GM23338 (cell line): ENCODE data around the gene STK24. TPM values are rescaled to one million over a fixed set of nuclear protein-coding genes. Genes with fewer than 3 reads are reported as not detected.

Experiments used
- ATAC-seq: fragments of 200-7000 bp; cut with Tn5 transposase; 3 replicates; pipeline ENCODE4 v1.9.1; 2020
- DNase-seq: peaks from one replicate; pipeline ENCODE4 v3.0.0-alpha.2; 2015; ENCODE audit warnings: low spot score
- H2AFZ ChIP-seq: fragments of 200-600 bp; sonication (generic); 2 replicates; pipeline ENCODE4 v1.8.0; 2016; ENCODE audit warnings: antibody characterized with exemption, mild to moderate bottlenecking, moderate library complexity
- H3F3A ChIP-seq: fragments of 200-600 bp; sonication (generic); replicated peaks from 2 replicates; pipeline ENCODE4 v1.8.0; 2017; ENCODE audit warnings: antibody characterized with exemption, mixed run types, low read depth
- H3K27ac ChIP-seq: fragments of 200-600 bp; sonication (generic); 2 replicates; pipeline ENCODE4 v1.6.1; 2016; ENCODE audit warnings: low read depth
- H3K27me3 ChIP-seq: fragments of 200-600 bp; sonication (generic); 2 replicates; pipeline ENCODE4 v1.8.0; 2016; ENCODE audit warnings: mild to moderate bottlenecking, mixed run types, moderate library complexity; ENCODE audit not compliant: insufficient read depth
- H3K36me3 ChIP-seq: fragments of 200-600 bp; sonication (generic); 2 replicates; pipeline ENCODE4 v1.8.0; 2016; ENCODE audit warnings: mild to moderate bottlenecking; ENCODE audit not compliant: insufficient read depth
- H3K4me1 ChIP-seq: fragments of 200-600 bp; sonication (generic); 2 replicates; pipeline ENCODE4 v1.8.0; 2016; ENCODE audit warnings: mild to moderate bottlenecking, moderate library complexity; ENCODE audit not compliant: insufficient read depth
- H3K4me2 ChIP-seq: fragments of 200-600 bp; sonication (generic); 2 replicates; pipeline ENCODE4 v1.7.1; 2017; ENCODE audit warnings: mixed run types
- H3K4me3 ChIP-seq: fragments of 200-600 bp; sonication (generic); 2 replicates; pipeline ENCODE4 v1.6.1; 2016; ENCODE audit warnings: mixed run types
- H3K79me2 ChIP-seq: fragments of 200-600 bp; sonication (generic); replicated peaks from 2 replicates; pipeline ENCODE4 v1.8.0; 2017; ENCODE audit warnings: mild to moderate bottlenecking; ENCODE audit not compliant: insufficient read depth
- H3K9me2 ChIP-seq: fragments of 200-600 bp; sonication (generic); 2 replicates; pipeline ENCODE4 v1.8.0; 2017; ENCODE audit not compliant: insufficient read depth
- H4K20me1 ChIP-seq: fragments of 200-600 bp; sonication (generic); replicated peaks from 2 replicates; pipeline ENCODE4 v1.8.0; 2017; ENCODE audit warnings: mild to moderate bottlenecking; ENCODE audit not compliant: insufficient read depth
- H3K27ac Mint-ChIP-seq: 2 replicates; pipeline ENCODE4 v1.8.0; 2020; ENCODE audit warnings: inconsistent platforms, mild to moderate bottlenecking, moderate library complexity, mixed read lengths
- H3K27me3 Mint-ChIP-seq: 3 replicates; pipeline ENCODE4 v1.8.0; 2022; ENCODE audit warnings: low read depth, mild to moderate bottlenecking, moderate library complexity, mixed read lengths, inconsistent platforms; ENCODE audit not compliant: insufficient read depth, poor library complexity
- H3K36me3 Mint-ChIP-seq: 3 replicates; pipeline ENCODE4 v1.8.0; 2021; ENCODE audit warnings: low read depth, mild to moderate bottlenecking, inconsistent platforms, moderate library complexity, mixed read lengths
- H3K4me1 Mint-ChIP-seq: 3 replicates; pipeline ENCODE4 v1.8.0; 2020; ENCODE audit warnings: mild to moderate bottlenecking, inconsistent platforms, mixed read lengths
- H3K4me3 Mint-ChIP-seq: 3 replicates; pipeline ENCODE4 v1.8.0; 2021; ENCODE audit warnings: moderate library complexity, mild to moderate bottlenecking, inconsistent platforms, mixed read lengths
- H3K9me3 Mint-ChIP-seq: 3 replicates; pipeline ENCODE4 v1.8.0; 2020; ENCODE audit warnings: moderate library complexity, mild to moderate bottlenecking, inconsistent platforms, mixed read lengths
- CREB1 ChIP-seq: fragments of 250-450 bp; sonication (Bioruptor Pico); IDR thresholded peaks from 2 replicates; pipeline ENCODE4 v1.5.0; 2020; ENCODE audit warnings: low read depth, mild to moderate bottlenecking, moderate library complexity
- EZH2 ChIP-seq: fragments of 200-600 bp; sonication (generic); IDR thresholded peaks from one replicate; pipeline ENCODE4 v1.8.0; 2017; ENCODE audit warnings: antibody characterized with exemption, mild to moderate bottlenecking, low read depth; ENCODE audit not compliant: unreplicated experiment
- EZH2phosphoT487 ChIP-seq: fragments of 200-600 bp; sonication (generic); IDR thresholded peaks from one replicate; pipeline ENCODE4 v1.8.1; 2018; ENCODE audit warnings: antibody characterized with exemption; ENCODE audit not compliant: unreplicated experiment
- JUNB ChIP-seq: IDR thresholded peaks from one replicate; pipeline ENCODE4 v1.6.1; 2016; ENCODE audit warnings: antibody characterized with exemption; ENCODE audit not compliant: unreplicated experiment
- NANOG ChIP-seq: IDR thresholded peaks from 2 replicates; pipeline ENCODE4 v1.6.1; 2016; ENCODE audit warnings: antibody characterized with exemption, borderline replicate concordance
- POLR2AphosphoS5 ChIP-seq: IDR thresholded peaks from 2 replicates; pipeline ENCODE4 v1.6.1; 2016; ENCODE audit warnings: antibody characterized with exemption, low read depth
- STAT1 ChIP-seq: IDR thresholded peaks from one replicate; pipeline ENCODE4 v1.6.1; 2016; ENCODE audit warnings: antibody characterized with exemption; ENCODE audit not compliant: unreplicated experiment
- ZNF114 ChIP-seq: fragments of 250-450 bp; sonication (Bioruptor Pico); IDR thresholded peaks from 2 replicates; pipeline ENCODE4 v1.5.0; 2020; ENCODE audit warnings: mild to moderate bottlenecking, moderate library complexity
- ZNF331 ChIP-seq: fragments of 250-450 bp; sonication (Bioruptor Pico); IDR thresholded peaks from 2 replicates; pipeline ENCODE4 v1.5.0; 2020; ENCODE audit warnings: low read depth, mild to moderate bottlenecking, moderate library complexity
- polyA plus RNA-seq: library from polyadenylated mRNA; unstranded; fragments of >200 nt; fragmentation: Nextera tagmentation; extraction: Ambion mirVana; gene quantifications from 2 replicates; pipeline ENCODE4 v1.2.1, GENCODE V29; 2016
- total RNA-seq: library from RNA; depleted of rRNA; stranded (reverse); fragments of >200 nt; shearing (Covaris generic); gene quantifications from 2 replicates; pipeline ENCODE4 v1.2.3, GENCODE V29; 2014
- TF ChIP-seq, protein P1 (sequence below): fragments of 250-450 bp; sonication (Bioruptor Pico); IDR thresholded peaks from 2 replicates; pipeline ENCODE4 v1.5.0; 2020; ENCODE audit warnings: mild to moderate bottlenecking, moderate library complexity
- TF ChIP-seq, protein P2 (sequence below): IDR thresholded peaks from one replicate; pipeline ENCODE4 v1.6.1; 2018; ENCODE audit warnings: antibody characterized with exemption; ENCODE audit not compliant: unreplicated experiment
- TF ChIP-seq, protein P3 (sequence below): IDR thresholded peaks from 2 replicates; pipeline ENCODE4 v1.6.1; 2016; ENCODE audit warnings: antibody characterized with exemption
- TF ChIP-seq, protein P4 (sequence below), 2 experiments: fragments of 200-600 bp in 1 of 2; sonication (generic) in 1 of 2; conservative IDR thresholded peaks; 2 replicates each; pipeline versions ENCODE4 v1.5.1 to v1.6.1; 2016 to 2017; ENCODE audit warnings: antibody characterized with exemption in 2 of 2, low read depth in 2 of 2, mild to moderate bottlenecking in 2 of 2, moderate library complexity in 1 of 2

The STK24 gene
- total and polyA plus RNA-seq, 2 experiments from 2014 or later: 56.5 to 144 TPM

DNA sequence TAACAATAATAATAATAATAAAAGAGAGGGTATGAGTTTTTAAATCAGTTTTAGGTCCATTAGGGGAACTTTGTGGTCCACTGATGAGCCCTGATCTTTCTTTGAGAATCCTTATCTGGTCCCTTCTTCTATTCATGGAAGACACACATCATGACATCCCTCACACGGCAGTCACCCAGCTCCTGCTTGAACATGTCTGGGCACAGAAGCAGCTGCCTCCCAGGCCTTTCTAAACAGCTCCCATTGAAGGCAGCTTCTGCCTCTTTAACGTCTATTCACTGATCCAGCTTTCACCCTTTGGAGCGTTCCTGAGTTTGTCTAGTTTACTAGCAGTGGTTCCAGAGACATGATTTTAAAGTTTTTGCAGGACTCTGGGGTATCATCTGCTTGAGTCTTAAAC is 42.6 kb upstream of the STK24 start:
- H4K20me1 ChIP-seq: no peaks in the 10 kb centered on the region
- Mint-ChIP-seq H3K27me3 (peaks cover 8% of the 10 kb centered on the region), H3K4me1 (peaks cover 6% of the 10 kb centered on the region; the same call in 1 of the 3 replicates), H3K36me3 (no peaks in the 10 kb centered on the region), H3K9me3 (no peaks in the 10 kb centered on the region), H3K4me3 (no peak overlapping the region), H3K27ac (no peak overlapping the region)
- TF ChIP-seq ZNF331 (CRISPR knock-in tag) (no peak), ZNF114 (CRISPR knock-in tag) (no peak), EZH2 (no peak), STAT1 (no peak), CREB1 (CRISPR knock-in tag) (no peak), POLR2AphosphoS5 (no peak), JUNB (no peak), EZH2phosphoT487 (no peak), NANOG (no peak)
- TF ChIP-seq, protein P1, sequence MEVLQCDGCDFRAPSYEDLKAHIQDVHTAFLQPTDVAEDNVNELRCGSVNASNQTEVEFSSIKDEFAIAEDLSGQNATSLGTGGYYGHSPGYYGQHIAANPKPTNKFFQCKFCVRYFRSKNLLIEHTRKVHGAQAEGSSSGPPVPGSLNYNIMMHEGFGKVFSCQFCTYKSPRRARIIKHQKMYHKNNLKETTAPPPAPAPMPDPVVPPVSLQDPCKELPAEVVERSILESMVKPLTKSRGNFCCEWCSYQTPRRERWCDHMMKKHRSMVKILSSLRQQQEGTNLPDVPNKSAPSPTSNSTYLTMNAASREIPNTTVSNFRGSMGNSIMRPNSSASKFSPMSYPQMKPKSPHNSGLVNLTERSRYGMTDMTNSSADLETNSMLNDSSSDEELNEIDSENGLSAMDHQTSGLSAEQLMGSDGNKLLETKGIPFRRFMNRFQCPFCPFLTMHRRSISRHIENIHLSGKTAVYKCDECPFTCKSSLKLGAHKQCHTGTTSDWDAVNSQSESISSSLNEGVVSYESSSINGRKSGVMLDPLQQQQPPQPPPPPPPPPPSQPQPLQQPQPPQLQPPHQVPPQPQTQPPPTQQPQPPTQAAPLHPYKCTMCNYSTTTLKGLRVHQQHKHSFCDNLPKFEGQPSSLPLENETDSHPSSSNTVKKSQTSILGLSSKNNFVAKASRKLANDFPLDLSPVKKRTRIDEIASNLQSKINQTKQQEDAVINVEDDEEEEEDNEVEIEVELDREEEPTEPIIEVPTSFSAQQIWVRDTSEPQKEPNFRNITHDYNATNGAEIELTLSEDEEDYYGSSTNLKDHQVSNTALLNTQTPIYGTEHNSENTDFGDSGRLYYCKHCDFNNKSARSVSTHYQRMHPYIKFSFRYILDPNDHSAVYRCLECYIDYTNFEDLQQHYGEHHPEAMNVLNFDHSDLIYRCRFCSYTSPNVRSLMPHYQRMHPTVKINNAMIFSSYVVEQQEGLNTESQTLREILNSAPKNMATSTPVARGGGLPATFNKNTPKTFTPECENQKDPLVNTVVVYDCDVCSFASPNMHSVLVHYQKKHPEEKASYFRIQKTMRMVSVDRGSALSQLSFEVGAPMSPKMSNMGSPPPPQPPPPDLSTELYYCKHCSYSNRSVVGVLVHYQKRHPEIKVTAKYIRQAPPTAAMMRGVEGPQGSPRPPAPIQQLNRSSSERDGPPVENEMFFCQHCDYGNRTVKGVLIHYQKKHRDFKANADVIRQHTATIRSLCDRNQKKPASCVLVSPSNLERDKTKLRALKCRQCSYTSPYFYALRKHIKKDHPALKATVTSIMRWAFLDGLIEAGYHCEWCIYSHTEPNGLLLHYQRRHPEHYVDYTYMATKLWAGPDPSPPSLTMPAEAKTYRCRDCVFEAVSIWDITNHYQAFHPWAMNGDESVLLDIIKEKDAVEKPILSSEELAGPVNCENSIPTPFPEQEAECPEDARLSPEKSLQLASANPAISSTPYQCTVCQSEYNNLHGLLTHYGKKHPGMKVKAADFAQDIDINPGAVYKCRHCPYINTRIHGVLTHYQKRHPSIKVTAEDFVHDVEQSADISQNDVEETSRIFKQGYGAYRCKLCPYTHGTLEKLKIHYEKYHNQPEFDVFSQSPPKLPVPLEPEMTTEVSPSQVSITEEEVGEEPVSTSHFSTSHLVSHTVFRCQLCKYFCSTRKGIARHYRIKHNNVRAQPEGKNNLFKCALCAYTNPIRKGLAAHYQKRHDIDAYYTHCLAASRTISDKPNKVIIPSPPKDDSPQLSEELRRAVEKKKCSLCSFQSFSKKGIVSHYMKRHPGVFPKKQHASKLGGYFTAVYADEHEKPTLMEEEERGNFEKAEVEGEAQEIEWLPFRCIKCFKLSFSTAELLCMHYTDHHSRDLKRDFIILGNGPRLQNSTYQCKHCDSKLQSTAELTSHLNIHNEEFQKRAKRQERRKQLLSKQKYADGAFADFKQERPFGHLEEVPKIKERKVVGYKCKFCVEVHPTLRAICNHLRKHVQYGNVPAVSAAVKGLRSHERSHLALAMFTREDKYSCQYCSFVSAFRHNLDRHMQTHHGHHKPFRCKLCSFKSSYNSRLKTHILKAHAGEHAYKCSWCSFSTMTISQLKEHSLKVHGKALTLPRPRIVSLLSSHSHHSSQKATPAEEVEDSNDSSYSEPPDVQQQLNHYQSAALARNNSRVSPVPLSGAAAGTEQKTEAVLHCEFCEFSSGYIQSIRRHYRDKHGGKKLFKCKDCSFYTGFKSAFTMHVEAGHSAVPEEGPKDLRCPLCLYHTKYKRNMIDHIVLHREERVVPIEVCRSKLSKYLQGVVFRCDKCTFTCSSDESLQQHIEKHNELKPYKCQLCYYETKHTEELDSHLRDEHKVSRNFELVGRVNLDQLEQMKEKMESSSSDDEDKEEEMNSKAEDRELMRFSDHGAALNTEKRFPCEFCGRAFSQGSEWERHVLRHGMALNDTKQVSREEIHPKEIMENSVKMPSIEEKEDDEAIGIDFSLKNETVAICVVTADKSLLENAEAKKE: no peak
- TF ChIP-seq, protein P2, sequence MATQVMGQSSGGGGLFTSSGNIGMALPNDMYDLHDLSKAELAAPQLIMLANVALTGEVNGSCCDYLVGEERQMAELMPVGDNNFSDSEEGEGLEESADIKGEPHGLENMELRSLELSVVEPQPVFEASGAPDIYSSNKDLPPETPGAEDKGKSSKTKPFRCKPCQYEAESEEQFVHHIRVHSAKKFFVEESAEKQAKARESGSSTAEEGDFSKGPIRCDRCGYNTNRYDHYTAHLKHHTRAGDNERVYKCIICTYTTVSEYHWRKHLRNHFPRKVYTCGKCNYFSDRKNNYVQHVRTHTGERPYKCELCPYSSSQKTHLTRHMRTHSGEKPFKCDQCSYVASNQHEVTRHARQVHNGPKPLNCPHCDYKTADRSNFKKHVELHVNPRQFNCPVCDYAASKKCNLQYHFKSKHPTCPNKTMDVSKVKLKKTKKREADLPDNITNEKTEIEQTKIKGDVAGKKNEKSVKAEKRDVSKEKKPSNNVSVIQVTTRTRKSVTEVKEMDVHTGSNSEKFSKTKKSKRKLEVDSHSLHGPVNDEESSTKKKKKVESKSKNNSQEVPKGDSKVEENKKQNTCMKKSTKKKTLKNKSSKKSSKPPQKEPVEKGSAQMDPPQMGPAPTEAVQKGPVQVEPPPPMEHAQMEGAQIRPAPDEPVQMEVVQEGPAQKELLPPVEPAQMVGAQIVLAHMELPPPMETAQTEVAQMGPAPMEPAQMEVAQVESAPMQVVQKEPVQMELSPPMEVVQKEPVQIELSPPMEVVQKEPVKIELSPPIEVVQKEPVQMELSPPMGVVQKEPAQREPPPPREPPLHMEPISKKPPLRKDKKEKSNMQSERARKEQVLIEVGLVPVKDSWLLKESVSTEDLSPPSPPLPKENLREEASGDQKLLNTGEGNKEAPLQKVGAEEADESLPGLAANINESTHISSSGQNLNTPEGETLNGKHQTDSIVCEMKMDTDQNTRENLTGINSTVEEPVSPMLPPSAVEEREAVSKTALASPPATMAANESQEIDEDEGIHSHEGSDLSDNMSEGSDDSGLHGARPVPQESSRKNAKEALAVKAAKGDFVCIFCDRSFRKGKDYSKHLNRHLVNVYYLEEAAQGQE: no peak
- TF ChIP-seq, protein P3, sequence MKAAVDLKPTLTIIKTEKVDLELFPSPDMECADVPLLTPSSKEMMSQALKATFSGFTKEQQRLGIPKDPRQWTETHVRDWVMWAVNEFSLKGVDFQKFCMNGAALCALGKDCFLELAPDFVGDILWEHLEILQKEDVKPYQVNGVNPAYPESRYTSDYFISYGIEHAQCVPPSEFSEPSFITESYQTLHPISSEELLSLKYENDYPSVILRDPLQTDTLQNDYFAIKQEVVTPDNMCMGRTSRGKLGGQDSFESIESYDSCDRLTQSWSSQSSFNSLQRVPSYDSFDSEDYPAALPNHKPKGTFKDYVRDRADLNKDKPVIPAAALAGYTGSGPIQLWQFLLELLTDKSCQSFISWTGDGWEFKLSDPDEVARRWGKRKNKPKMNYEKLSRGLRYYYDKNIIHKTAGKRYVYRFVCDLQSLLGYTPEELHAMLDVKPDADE: no peak
- TF ChIP-seq, protein P4, sequence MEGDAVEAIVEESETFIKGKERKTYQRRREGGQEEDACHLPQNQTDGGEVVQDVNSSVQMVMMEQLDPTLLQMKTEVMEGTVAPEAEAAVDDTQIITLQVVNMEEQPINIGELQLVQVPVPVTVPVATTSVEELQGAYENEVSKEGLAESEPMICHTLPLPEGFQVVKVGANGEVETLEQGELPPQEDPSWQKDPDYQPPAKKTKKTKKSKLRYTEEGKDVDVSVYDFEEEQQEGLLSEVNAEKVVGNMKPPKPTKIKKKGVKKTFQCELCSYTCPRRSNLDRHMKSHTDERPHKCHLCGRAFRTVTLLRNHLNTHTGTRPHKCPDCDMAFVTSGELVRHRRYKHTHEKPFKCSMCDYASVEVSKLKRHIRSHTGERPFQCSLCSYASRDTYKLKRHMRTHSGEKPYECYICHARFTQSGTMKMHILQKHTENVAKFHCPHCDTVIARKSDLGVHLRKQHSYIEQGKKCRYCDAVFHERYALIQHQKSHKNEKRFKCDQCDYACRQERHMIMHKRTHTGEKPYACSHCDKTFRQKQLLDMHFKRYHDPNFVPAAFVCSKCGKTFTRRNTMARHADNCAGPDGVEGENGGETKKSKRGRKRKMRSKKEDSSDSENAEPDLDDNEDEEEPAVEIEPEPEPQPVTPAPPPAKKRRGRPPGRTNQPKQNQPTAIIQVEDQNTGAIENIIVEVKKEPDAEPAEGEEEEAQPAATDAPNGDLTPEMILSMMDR (conservative IDR thresholded peaks at IDR 0.05; ENCODE audit: low read depth in 2 of 2): no peak
- no peak for DNase-seq
- H3K4me2 ChIP-seq: no peak overlapping the region
- H2AFZ ChIP-seq: no peak overlapping the region
- H3K4me1 ChIP-seq: no peaks in the 10 kb centered on the region
- no peaks in the 10 kb centered on the region for H3F3A ChIP-seq
- ATAC-seq: no peak
- no peaks in the 10 kb centered on the region for H3K36me3 ChIP-seq
- H3K79me2 ChIP-seq: no peaks in the 10 kb centered on the region
- H3K9me2 ChIP-seq: no peaks in the 10 kb centered on the region
- H3K4me3 ChIP-seq: no peak overlapping the region
- no peak overlapping the region for H3K27ac ChIP-seq
- H3K27me3 ChIP-seq: no peaks in the 10 kb centered on the region
